ACC112 (cell line): Measurements from ENCODE around the gene TRIP6.
A peak's percentile ranks its signal among the peaks of the same experiment; 100 is the strongest.

Source experiments
- H2AFZ ChIP-seq: fragments of 200-600 bp; sonication (generic); one replicate; pipeline ENCODE4 v1.6.0; 2017; ENCODE audit warnings: antibody characterized with exemption, low read length; ENCODE audit not compliant: unreplicated experiment
- H3K27ac ChIP-seq: fragments of 200-600 bp; sonication (generic); 2 replicates; pipeline ENCODE4 v1.5.1; 2014; ENCODE audit warnings: low read depth, mild to moderate bottlenecking, antibody characterized with exemption, low read length, moderate library complexity
- H3K27me3 ChIP-seq: fragments of 200-600 bp; sonication (generic); 2 replicates; pipeline ENCODE4 v1.6.1; 2014; ENCODE audit warnings: mild to moderate bottlenecking, antibody characterized with exemption, low read length, moderate library complexity, mixed read lengths; ENCODE audit not compliant: insufficient read depth
- H3K36me3 ChIP-seq: fragments of 200-600 bp; sonication (generic); 2 replicates; pipeline ENCODE4 v1.6.1; 2016; ENCODE audit warnings: mild to moderate bottlenecking, antibody characterized with exemption, low read length, moderate library complexity, mixed read lengths; ENCODE audit not compliant: insufficient read depth
- H3K4me1 ChIP-seq: fragments of 200-600 bp; sonication (generic); one replicate; pipeline ENCODE4 v1.6.1; 2016; ENCODE audit warnings: low read length, mixed read lengths; ENCODE audit not compliant: insufficient read depth, unreplicated experiment, control insufficient read depth
- H3K4me3 ChIP-seq: fragments of 200-600 bp; sonication (generic); 2 replicates; pipeline ENCODE4 v1.5.1; 2014; ENCODE audit warnings: mild to moderate bottlenecking, low read depth, low read length
- H3K79me2 ChIP-seq: fragments of 200-600 bp; sonication (generic); one replicate; pipeline ENCODE4 v1.6.0; 2016; ENCODE audit warnings: low read length; ENCODE audit not compliant: control insufficient read depth, unreplicated experiment, insufficient read depth

The TRIP6 gene, protein sequence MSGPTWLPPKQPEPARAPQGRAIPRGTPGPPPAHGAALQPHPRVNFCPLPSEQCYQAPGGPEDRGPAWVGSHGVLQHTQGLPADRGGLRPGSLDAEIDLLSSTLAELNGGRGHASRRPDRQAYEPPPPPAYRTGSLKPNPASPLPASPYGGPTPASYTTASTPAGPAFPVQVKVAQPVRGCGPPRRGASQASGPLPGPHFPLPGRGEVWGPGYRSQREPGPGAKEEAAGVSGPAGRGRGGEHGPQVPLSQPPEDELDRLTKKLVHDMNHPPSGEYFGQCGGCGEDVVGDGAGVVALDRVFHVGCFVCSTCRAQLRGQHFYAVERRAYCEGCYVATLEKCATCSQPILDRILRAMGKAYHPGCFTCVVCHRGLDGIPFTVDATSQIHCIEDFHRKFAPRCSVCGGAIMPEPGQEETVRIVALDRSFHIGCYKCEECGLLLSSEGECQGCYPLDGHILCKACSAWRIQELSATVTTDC

DNA sequence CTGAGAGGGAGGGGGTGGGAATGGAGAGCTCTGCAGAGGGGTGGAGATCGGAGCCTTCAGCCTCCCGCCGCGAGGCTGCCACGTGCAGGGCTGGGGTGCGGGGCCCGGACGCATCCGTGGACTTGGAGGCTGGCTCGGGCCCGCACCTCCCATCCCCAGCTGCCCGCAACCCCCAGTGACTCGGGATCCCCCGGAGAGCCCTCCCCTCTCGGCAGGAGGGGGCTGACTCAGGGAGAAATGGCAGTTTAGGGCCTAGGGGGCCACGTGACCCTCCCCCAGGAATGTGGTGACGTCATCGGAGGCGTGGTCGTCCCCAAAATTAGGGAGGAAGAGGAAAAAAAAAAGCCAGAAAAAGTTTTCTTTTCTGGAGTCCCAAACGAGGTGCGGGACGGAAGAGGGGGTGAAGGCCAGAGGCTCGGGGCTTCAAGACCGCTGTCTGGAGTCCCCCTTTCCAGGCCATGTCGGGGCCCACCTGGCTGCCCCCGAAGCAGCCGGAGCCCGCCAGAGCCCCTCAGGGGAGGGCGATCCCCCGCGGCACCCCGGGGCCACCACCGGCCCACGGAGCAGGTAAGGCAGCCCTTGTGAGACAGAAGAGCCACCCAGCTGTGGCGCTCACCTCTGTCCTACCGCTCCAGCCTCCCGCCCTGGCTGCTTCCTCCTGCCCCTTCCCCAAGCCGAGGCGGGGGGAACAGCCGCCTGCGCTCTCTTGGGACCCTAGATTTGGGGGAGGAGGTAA, at the start of gene TRIP6:
TRIP6 (plus strand) TSS at position 348 of the 736 bp plus-strand sequence; CDS start at position 459, 111 bp downstream.
- H3K36me3 ChIP-seq = peaks cover under 1% of the 10 kb centered on the region; the same call in 1 of the 2 replicates
- H2AFZ ChIP-seq = peak within 1 kb of the TSS; percentile 44
- H3K79me2 ChIP-seq = peaks cover 21% of the 10 kb centered on the region
- H3K4me1 ChIP-seq = peaks cover 14% of the 10 kb centered on the region
- H3K4me3 ChIP-seq = peak within 1 kb of the TSS; percentile 88
- no peaks in the 10 kb centered on the region for H3K27me3 ChIP-seq
- H3K27ac ChIP-seq = peak within 1 kb of the TSS; percentile 53

- H3K27ac ChIP-seq = no peak overlapping the region
- no peak overlapping the region for H2AFZ ChIP-seq
- no peaks in the 10 kb centered on the region for H3K79me2 ChIP-seq
- H3K4me1 ChIP-seq = peaks cover 4% of the 10 kb centered on the region
- no peaks in the 10 kb centered on the region for H3K27me3 ChIP-seq
- no peak overlapping the region for H3K4me3 ChIP-seq
- H3K36me3 ChIP-seq = no peaks in the 10 kb centered on the region; the same call in 1 of the 2 replicates
These were observed 48.8 kb upstream of the TRIP6 start for GRCh38 chr7:100818366-100818765.

DNA sequence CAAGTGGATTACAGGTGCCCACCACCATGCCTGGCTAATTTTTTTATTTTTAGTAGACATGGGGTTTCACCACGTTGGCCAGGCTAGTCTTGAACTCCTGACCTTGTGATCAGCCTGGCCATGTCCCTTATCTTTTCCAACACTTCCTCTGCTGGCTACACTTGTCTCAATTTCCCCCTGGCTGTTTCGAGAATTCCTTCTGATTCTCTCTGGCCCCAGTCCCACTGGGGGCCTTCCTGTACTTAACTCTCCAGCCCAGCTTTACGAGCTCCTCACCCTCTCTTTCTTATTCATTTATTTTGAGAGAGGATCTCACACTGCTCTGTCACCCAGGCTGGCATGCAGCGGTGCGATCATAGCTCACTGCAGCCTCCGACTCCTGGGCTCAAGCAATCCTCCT, 48.4 kb upstream of the TRIP6 start:
- H3K4me3 ChIP-seq = no peak overlapping the region
- H3K4me1 ChIP-seq = peaks cover 2% of the 10 kb centered on the region
- H2AFZ ChIP-seq = no peak overlapping the region
- no peaks in the 10 kb centered on the region for H3K27me3 ChIP-seq
- H3K79me2 ChIP-seq = no peaks in the 10 kb centered on the region
- no peak overlapping the region for H3K27ac ChIP-seq
- no peaks in the 10 kb centered on the region; the same call in 1 of the 2 replicates for H3K36me3 ChIP-seq

- Histone ChIP-seq H3K36me3 (no peaks in the 10 kb centered on the region; the same call in 1 of the 2 replicates), H3K27me3 (no peaks in the 10 kb centered on the region), H3K27ac (no peak overlapping the region), H3K79me2 (peaks cover 3% of the 10 kb centered on the region), H3K4me1 (peaks cover 1% of the 10 kb centered on the region), H2AFZ (no peak overlapping the region), H3K4me3 (no peak overlapping the region)
These were observed 47.6 kb upstream of the TRIP6 start for GRCh38 chr7:100819586-100819985.

DNA sequence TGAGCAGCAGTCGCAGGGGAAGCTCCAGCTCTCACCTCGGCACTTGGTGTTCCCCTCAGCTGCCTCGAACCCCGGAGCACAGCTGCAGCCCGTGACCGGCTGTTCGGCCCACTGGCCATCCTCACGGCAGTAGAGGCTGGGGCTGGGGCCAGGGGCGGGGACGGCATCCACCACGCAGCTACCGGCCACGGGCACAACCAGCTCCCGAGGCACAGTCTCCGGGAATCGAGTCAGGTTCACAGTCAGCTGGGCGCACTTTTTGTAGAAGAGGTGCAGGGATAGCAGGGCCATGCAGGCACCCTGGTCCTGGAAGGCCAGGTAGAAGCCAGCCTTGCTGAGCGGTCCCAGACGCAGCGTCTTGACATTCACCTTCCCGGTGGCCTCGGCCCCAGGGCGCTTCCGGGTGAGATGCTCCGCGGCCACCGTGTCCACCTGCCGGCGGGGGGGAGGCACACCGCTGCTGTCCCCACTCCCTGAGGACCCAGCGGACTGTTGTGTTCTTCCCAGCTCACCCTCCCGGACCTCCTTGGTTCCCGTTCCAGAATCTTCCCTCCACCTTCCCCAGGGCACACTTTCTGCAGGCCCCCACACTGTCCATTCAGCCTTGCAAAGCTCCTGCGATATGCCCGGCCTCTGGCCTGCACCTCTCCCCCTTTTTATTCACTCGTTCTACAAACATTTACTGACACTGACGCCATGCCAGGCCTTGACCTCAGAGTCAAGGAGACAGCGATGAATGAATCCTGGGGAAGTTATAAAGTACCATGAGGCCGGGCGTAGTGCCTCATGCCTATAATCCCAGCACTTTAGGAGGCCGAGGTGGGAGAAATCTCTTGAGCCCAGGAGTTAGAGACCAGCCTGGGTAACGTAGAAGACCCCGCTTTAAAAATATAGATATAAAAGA, 44.7 kb upstream of the TRIP6 start:
- Histone ChIP-seq H3K36me3 (no peaks in the 10 kb centered on the region; the same call in 1 of the 2 replicates), H3K79me2 (peaks cover 3% of the 10 kb centered on the region), H3K27me3 (no peaks in the 10 kb centered on the region), H3K4me3 (no peak overlapping the region), H3K4me1 (peaks cover 11% of the 10 kb centered on the region), H2AFZ (no peak overlapping the region), H3K27ac (no peak overlapping the region)

- H3K4me1 ChIP-seq = peaks cover 11% of the 10 kb centered on the region
- peaks cover 3% of the 10 kb centered on the region for H3K79me2 ChIP-seq
- H2AFZ ChIP-seq = no peak overlapping the region
- H3K36me3 ChIP-seq = no peaks in the 10 kb centered on the region; the same call in 1 of the 2 replicates
- H3K4me3 ChIP-seq = no peak overlapping the region
- no peak overlapping the region for H3K27ac ChIP-seq
- H3K27me3 ChIP-seq = no peaks in the 10 kb centered on the region
These were observed 44.1 kb upstream of the TRIP6 start for GRCh38 chr7:100823140-100823525.

- Histone ChIP-seq H3K4me1 (peaks cover 11% of the 10 kb centered on the region), H3K27ac (no peak overlapping the region), H3K27me3 (no peaks in the 10 kb centered on the region), H3K36me3 (no peaks in the 10 kb centered on the region; the same call in 1 of the 2 replicates), H3K79me2 (peaks cover 3% of the 10 kb centered on the region), H2AFZ (no peak overlapping the region), H3K4me3 (no peak overlapping the region)
These were observed 43.7 kb upstream of the TRIP6 start for GRCh38 chr7:100823534-100823933.

GRCh38 chr7:100824499-100825214, 42.5 kb upstream of the TRIP6 start:
- 0 out of 2 replicates have a peak overlapping the region, but pooled peaks have one; percentile 84 for H3K4me3 ChIP-seq

GRCh38 chr7:100825215-100825671, 41.9 kb upstream of the TRIP6 start:
- H3K4me3 ChIP-seq = peak overlapping the region; percentile 84
- no peaks in the 10 kb centered on the region for H3K36me3 ChIP-seq
- no peak overlapping the region for H3K27ac ChIP-seq
- no peaks in the 10 kb centered on the region for H3K27me3 ChIP-seq
- H2AFZ ChIP-seq = no peak overlapping the region
- H3K79me2 ChIP-seq = peaks cover 3% of the 10 kb centered on the region
- peaks cover 11% of the 10 kb centered on the region for H3K4me1 ChIP-seq

More at GRCh38 chr7:100824499-100825214, 42.5 kb upstream of the TRIP6 start:
- Histone ChIP-seq H3K4me1 (peaks cover 11% of the 10 kb centered on the region), H3K27me3 (no peaks in the 10 kb centered on the region), H3K27ac (no peak overlapping the region), H3K79me2 (peaks cover 3% of the 10 kb centered on the region), H2AFZ (no peak overlapping the region), H3K36me3 (no peaks in the 10 kb centered on the region; the same call in 1 of the 2 replicates)
